T-cell (primary cell): ENCODE measurements around the gene SKI. TPM values are rescaled to one million over a fixed set of nuclear protein-coding genes. Genes with fewer than 3 reads are reported as not detected.
A peak's percentile ranks its signal among the peaks of the same experiment; 100 is the strongest.

Source experiments
- ATAC-seq, 4 experiments: fragments of 200-7000 bp in 3 of 4; fragments of 150-1000 bp in 1 of 4; cut with Tn5 transposase; replicated peaks in 1 of 4; 1 replicate in 3 of 4; 2 replicates in 1 of 4; pipeline ENCODE4 v1.10.0; 2021; ENCODE audit warnings: moderate library complexity in 3 of 4, mild to moderate bottlenecking in 2 of 4, moderate number of reproducible peaks in 1 of 4
- CTCF ChIA-PET, 2 donors: fragments of 300-600 bp; sonication (Branson Sonifier 250); formaldehyde crosslinking; loops; one replicate each; lab custom pipeline; 2022; ENCODE audit warnings: antibody characterized with exemption in 2 of 2; lab: Charles Lee
- POLR2A ChIA-PET, 2 donors: fragments of 300-600 bp; sonication (Branson Sonifier 250); formaldehyde crosslinking; loops; one replicate each; lab custom pipeline; 2022; ENCODE audit warnings: antibody characterized with exemption in 2 of 2; lab: Charles Lee
- DNase-seq, 35 experiments: peaks; one replicate each; pipeline versions ENCODE4 v3.0.0 to v3.0.0-alpha.2; 2013 to 2023
- H3K27ac ChIP-seq: one replicate; pipeline ENCODE4 v1.5.1; 2013; ENCODE audit warnings: low read length
- H3K27me3 ChIP-seq, 2 experiments: replicated peaks in 1 of 2; 1 replicate in 1 of 2; 2 replicates in 1 of 2; pipeline versions ENCODE4 v1.6.1 to v1.7.0; 2013; ENCODE audit warnings: low read length in 1 of 2, mixed read lengths in 1 of 2; ENCODE audit not compliant: control insufficient read depth in 2 of 2, insufficient read depth in 2 of 2; ENCODE audit errors: extremely low read depth in 1 of 2
- H3K36me3 ChIP-seq, 2 donors: 1 replicate in 1 of 2; 2 replicates in 1 of 2; pipeline versions ENCODE4 v1.6.1 to v1.7.0; 2013; ENCODE audit warnings: low read length in 1 of 2; ENCODE audit not compliant: control insufficient read depth in 2 of 2, insufficient read depth in 1 of 2; ENCODE audit errors: extremely low read depth in 1 of 2
- H3K4me1 ChIP-seq, 2 experiments: 1 replicate in 1 of 2; 2 replicates in 1 of 2; pipeline versions ENCODE4 v1.6.1 to v1.7.0; 2013; ENCODE audit warnings: low read length in 2 of 2, mixed read lengths in 1 of 2; ENCODE audit not compliant: insufficient read depth in 2 of 2, control insufficient read depth in 1 of 2; ENCODE audit errors: extremely low read depth in 1 of 2
- H3K4me3 ChIP-seq, 2 donors: 1 replicate in 1 of 2; 2 replicates in 1 of 2; pipeline versions ENCODE4 v1.5.1 to v1.7.0; 2013; ENCODE audit warnings: mild to moderate bottlenecking in 2 of 2, low read length in 1 of 2, moderate library complexity in 1 of 2; ENCODE audit not compliant: control insufficient read depth in 1 of 2; ENCODE audit errors: extremely low read depth in 1 of 2
- H3K9me3 ChIP-seq: 2 replicates; pipeline ENCODE4 v1.7.0; 2013
- H3K27ac Mint-ChIP-seq, 2 donors: one replicate each; pipeline ENCODE4 v1.8.0; 2020 to 2021; ENCODE audit warnings: mild to moderate bottlenecking in 2 of 2, mixed read lengths in 2 of 2
- H3K27me3 Mint-ChIP-seq, 2 donors: one replicate each; pipeline ENCODE4 v1.8.0; 2021 to 2022; ENCODE audit warnings: mixed read lengths in 2 of 2
- H3K36me3 Mint-ChIP-seq: one replicate; pipeline ENCODE4 v1.8.0; 2021; ENCODE audit warnings: mixed read lengths
- H3K4me1 Mint-ChIP-seq, 3 donors: one replicate each; pipeline ENCODE4 v1.8.0; 2020 to 2022; ENCODE audit warnings: mixed read lengths in 3 of 3, mild to moderate bottlenecking in 1 of 3
- H3K4me3 Mint-ChIP-seq, 3 donors: one replicate each; pipeline ENCODE4 v1.8.0; 2020 to 2022; ENCODE audit warnings: mild to moderate bottlenecking in 3 of 3, mixed read lengths in 3 of 3, moderate library complexity in 3 of 3
- H3K9me3 Mint-ChIP-seq, 3 donors: one replicate each; pipeline ENCODE4 v1.8.0; 2020 to 2022; ENCODE audit warnings: mixed read lengths in 3 of 3
- WGBS: methylation state at CpG from one replicate; pipeline ENCODE4 v1.1.5; 2013; ENCODE audit warnings: missing lambda C conversion rate; ENCODE audit not compliant: insufficient coverage; 5-methylcytosine and 5-hydroxymethylcytosine counted together
- total RNA-seq, 35 experiments: library from RNA in 6 of 35; stranded (reverse) in 6 of 35; fragments of 120-200 nt in 1 of 35; gene quantifications; one replicate each; pipeline versions ENCODE4 v1.2.1 to v1.2.4 and lab custom pipeline; 2013 to 2026

The SKI gene
- total RNA-seq, 5 donors from 2014 or later (not counting 1 experiment from before 2014, with no cell fraction given), result 137 to 299 (median 157) TPM

- POLR2A ChIA-PET, result interaction anchor here (0.5 to 2.6 kb wide), 10 partner anchors 8 to 1237 kb away, joined by 3 to 25 read pairs (median 6); no protein-coding TSS in a partner anchor
- no peak overlapping the region for H3K4me3 ChIP-seq
- no peak overlapping the region for H3K4me3 Mint-ChIP-seq
- WGBS, result 0% methylated on average over 5 of the region's 5 CpGs
- peak overlapping the region; percentile 99 for H3K27ac ChIP-seq
- peaks cover 56 to 60% (median 60%) of the 10 kb centered on the region in 3 donors for H3K4me1 Mint-ChIP-seq
- H3K9me3 ChIP-seq, result no peaks in the 10 kb centered on the region
- H3K4me1 ChIP-seq, result peaks cover 29 to 93% of the 10 kb centered on the region in 2 experiments
- ATAC-seq (peak; percentile 66 to 73 (median 66)), DNase-seq (peak; percentile 45 to 97 (median 87))
- no peaks in the 10 kb centered on the region for H3K27me3 Mint-ChIP-seq
- H3K9me3 Mint-ChIP-seq, result peaks cover 0 to 5% (median 3%) of the 10 kb centered on the region in 3 donors
- CTCF ChIA-PET, result interaction anchor here in 1 of 2 donors (0.9 to 1.7 kb wide), 5 partner anchors 21 to 126 kb away, joined by 3 to 11 read pairs (median 6); partner anchors contain the start of gene FAAP20
- H3K36me3 Mint-ChIP-seq, result peaks cover 28% of the 10 kb centered on the region
- no peak overlapping the region for H3K27ac Mint-ChIP-seq
- H3K36me3 ChIP-seq, result peaks cover 3 to 16% of the 10 kb centered on the region in 2 donors
- H3K27me3 ChIP-seq, result no peaks in the 10 kb centered on the region
These were observed 27.6 kb downstream of the SKI start for GRCh38 chr1:2255420-2256369.

GRCh38 chr1:2256435-2257244 lies 28.5 kb downstream of the SKI start:
- Mint-ChIP-seq H3K27ac (no peak overlapping the region), H3K27me3 (no peaks in the 10 kb centered on the region), H3K36me3 (peaks cover 28% of the 10 kb centered on the region), H3K9me3 (peaks cover 0 to 5% (median 3%) of the 10 kb centered on the region in 3 donors), H3K4me1 (peaks cover 58 to 61% (median 60%) of the 10 kb centered on the region in 3 donors), H3K4me3 (no peak overlapping the region)
- Histone ChIP-seq H3K4me3 (no peak overlapping the region), H3K27ac (peak overlapping the region; percentile 99), H3K27me3 (no peaks in the 10 kb centered on the region), H3K9me3 (no peaks in the 10 kb centered on the region), H3K4me1 (peaks cover 25 to 84% of the 10 kb centered on the region in 2 experiments), H3K36me3 (peaks cover 3 to 15% of the 10 kb centered on the region in 2 donors)
- DNase-seq (peak in 5 of 35 experiments; percentile 17 to 42 (median 29)), ATAC-seq (peak in 3 of 4 experiments; percentile 1 to 5 (median 2))
- CTCF ChIA-PET, result interaction anchor here in 1 of 2 donors (1.3 to 1.7 kb wide), 2 partner anchors 22 to 62 kb away, joined by 7 to 11 read pairs; partner anchors contain the start of gene FAAP20
- POLR2A ChIA-PET, result interaction anchor here (0.6 to 2.6 kb wide), 7 partner anchors 23 to 129 kb away, joined by 3 to 25 read pairs (median 6); no protein-coding TSS in a partner anchor
- 93% methylated on average over 16 of the region's 22 CpGs for WGBS

- Mint-ChIP-seq H3K27ac (no peak overlapping the region), H3K4me3 (no peak overlapping the region), H3K27me3 (no peaks in the 10 kb centered on the region), H3K9me3 (peaks cover 0 to 5% (median 3%) of the 10 kb centered on the region in 3 donors), H3K36me3 (peaks cover 24% of the 10 kb centered on the region), H3K4me1 (peaks cover 56 to 58% (median 57%) of the 10 kb centered on the region in 3 donors)
- DNase-seq (no peak), ATAC-seq (no peak)
- WGBS, result 91% methylated on average over 8 of the region's 20 CpGs
- Histone ChIP-seq H3K27ac (peak overlapping the region; percentile 99), H3K9me3 (no peaks in the 10 kb centered on the region), H3K4me3 (no peak overlapping the region), H3K4me1 (peaks cover 23 to 78% of the 10 kb centered on the region in 2 experiments), H3K36me3 (peaks cover 3 to 15% of the 10 kb centered on the region in 2 donors), H3K27me3 (no peaks in the 10 kb centered on the region)
- CTCF ChIA-PET, result no interaction called here
- POLR2A ChIA-PET, result interaction anchor here in 1 of 2 donors (2.6 kb wide), 1 partner anchor 43 kb away, joined by 25 read pairs; no protein-coding TSS in a partner anchor
These were observed 29.1 kb downstream of the SKI start for GRCh38 chr1:2257245-2257627.

GRCh38 chr1:2258122-2258681 lies 30.1 kb downstream of the SKI start:
- DNase-seq (no peak), ATAC-seq (no peak)
- Histone ChIP-seq H3K4me3 (no peak overlapping the region), H3K9me3 (no peaks in the 10 kb centered on the region), H3K4me1 (peaks cover 23 to 70% of the 10 kb centered on the region in 2 experiments), H3K27me3 (no peaks in the 10 kb centered on the region), H3K27ac (peak overlapping the region; percentile 76), H3K36me3 (peaks cover 2 to 11% of the 10 kb centered on the region in 2 donors)
- Mint-ChIP-seq H3K27ac (peak overlapping the region; percentile 91), H3K36me3 (peaks cover 18% of the 10 kb centered on the region), H3K27me3 (no peaks in the 10 kb centered on the region), H3K4me1 (peaks cover 55 to 58% (median 57%) of the 10 kb centered on the region in 3 donors), H3K4me3 (peak overlapping the region; percentile 32 to 63 (median 51)), H3K9me3 (peaks cover 0 to 5% (median 3%) of the 10 kb centered on the region in 3 donors)
- ChIA-PET POLR2A (interaction anchor here in 1 of 2 donors (0.6 kb wide), 1 partner anchor 24 kb away, joined by 7 read pairs; no protein-coding TSS in a partner anchor), CTCF (no interaction called here)
- 80% methylated on average over 12 of the region's 13 CpGs for WGBS

- Histone ChIP-seq H3K36me3 (peaks cover 0 to 3% of the 10 kb centered on the region in 2 donors), H3K4me3 (no peak overlapping the region), H3K27me3 (no peaks in the 10 kb centered on the region), H3K4me1 (peaks cover 23 to 62% of the 10 kb centered on the region in 2 experiments), H3K27ac (peak overlapping the region; percentile 76), H3K9me3 (no peaks in the 10 kb centered on the region)
- Mint-ChIP-seq H3K27ac (peak overlapping the region; percentile 83 to 85), H3K4me1 (peaks cover 52 to 63% (median 55%) of the 10 kb centered on the region in 3 donors), H3K9me3 (peaks cover 0 to 5% (median 3%) of the 10 kb centered on the region in 3 donors), H3K4me3 (peak overlapping the region; percentile 41 to 63 (median 47)), H3K27me3 (no peaks in the 10 kb centered on the region), H3K36me3 (peaks cover 15% of the 10 kb centered on the region)
- DNase-seq, result peak; percentile 40 to 83 (median 75)
- CTCF ChIA-PET, result no interaction called here
- POLR2A ChIA-PET, result interaction anchor here in 1 of 2 donors (0.5 kb wide), 1 partner anchor 60 kb away, joined by 5 read pairs; no protein-coding TSS in a partner anchor
- ATAC-seq, result peak; percentile 8 to 40 (median 36)
- 8% methylated on average over 9 of the region's 9 CpGs for WGBS
These were observed 30.9 kb downstream of the SKI start for GRCh38 chr1:2258996-2259395.
